Uterus (tissue), 4 donors: ENCODE measurements around the gene MTG2. TPM values are rescaled to one million over a fixed set of nuclear protein-coding genes. Genes with fewer than 3 reads are reported as not detected.

Experiments
- DNase-seq, 2 donors: peaks; one replicate each; pipeline ENCODE4 v3.0.0-alpha.2; 2019 to 2020
- H3K27ac ChIP-seq, 2 donors: fragments of 200-600 bp; sonication (generic); 1 replicate in 1 of 2; 2 replicates in 1 of 2; pipeline ENCODE4 v1.5.1; 2016 to 2018
- H3K27me3 ChIP-seq, 2 donors: fragments of 200-600 bp; sonication (generic); one replicate each; pipeline ENCODE4 v1.5.1; 2018 to 2019; ENCODE audit warnings: control low read depth in 1 of 2
- H3K36me3 ChIP-seq, 2 donors: fragments of 200-600 bp; sonication (generic); one replicate each; pipeline ENCODE4 v1.5.1; 2019; ENCODE audit warnings: control low read depth in 1 of 2
- H3K4me1 ChIP-seq, 2 donors: fragments of 200-600 bp; sonication (generic); one replicate each; pipeline ENCODE4 v1.5.1; 2018 to 2019; ENCODE audit warnings: control low read depth in 1 of 2
- H3K4me3 ChIP-seq, 2 donors: fragments of 200-600 bp; sonication (generic); 1 replicate in 1 of 2; 2 replicates in 1 of 2; pipeline ENCODE4 v1.5.1; 2018 to 2019; ENCODE audit warnings: mild to moderate bottlenecking in 1 of 2
- H3K9me3 ChIP-seq, 2 donors: fragments of 200-600 bp; sonication (generic); one replicate each; pipeline ENCODE4 v1.5.1; 2019; ENCODE audit warnings: control low read depth in 1 of 2
- CTCF ChIP-seq, 4 experiments: fragments of 200-600 bp in 2 of 4; fragments of 450-650 bp in 2 of 4; sonication (generic) in 2 of 4; IDR thresholded peaks; one replicate each; pipeline ENCODE4 v1.5.1; 2016 to 2019; ENCODE audit warnings: antibody characterized with exemption in 4 of 4, mild to moderate bottlenecking in 2 of 4, moderate library complexity in 1 of 4
- POLR2A ChIP-seq, 2 donors: fragments of 450-650 bp; IDR thresholded peaks; one replicate each; pipeline ENCODE4 v1.6.1; 2016; ENCODE audit warnings: antibody characterized with exemption in 2 of 2, mild to moderate bottlenecking in 1 of 2, moderate library complexity in 1 of 2
- intact Hi-C: fragments of 100-400 bp; cut with DNase I; formaldehyde crosslinking; loops from one replicate; pipeline ENCODE4 v1.15.1; 2023; ENCODE audit warnings: low total_unique reads
- total RNA-seq, 4 donors: library from RNA; depleted of rRNA in 3 of 4; stranded (reverse); fragments of >200 nt in 3 of 4; gene quantifications; one replicate each; pipeline versions ENCODE4 v1.1.0 to v1.2.4, GENCODE V29; 2014 to 2023
- donor health status: DM: yes; HTN: yes; CAD: no.

Gene MTG2
- total RNA-seq, 4 donors from 2014 or later, result 0.59 to 38.5 (median 22.7) TPM

- no peak overlapping the region for H3K4me3 ChIP-seq
- no peak for TF ChIP-seq CTCF (IDR thresholded peaks at IDR 0.05)
- TF ChIP-seq POLR2A (IDR thresholded peaks at IDR 0.05), result no peak
- intact Hi-C loops, result no loop called here
- DNase-seq, result no peak
- H3K27me3 ChIP-seq, result no peaks in the 10 kb centered on the region
- H3K4me1 ChIP-seq, result no peaks in the 10 kb centered on the region
- H3K36me3 ChIP-seq, result no peaks in the 10 kb centered on the region
- no peak overlapping the region for H3K27ac ChIP-seq
- H3K9me3 ChIP-seq, result no peaks in the 10 kb centered on the region
These were observed 9.1 kb downstream of the MTG2 start for GRCh38 chr20:62191781-62192559.

- TF ChIP-seq POLR2A (IDR thresholded peaks at IDR 0.05) (no peak), CTCF (IDR thresholded peaks at IDR 0.05) (no peak)
- Histone ChIP-seq H3K36me3 (no peaks in the 10 kb centered on the region), H3K27me3 (no peaks in the 10 kb centered on the region)
These were observed 9.8 kb downstream of the MTG2 start for GRCh38 chr20:62192635-62193034.

DNA sequence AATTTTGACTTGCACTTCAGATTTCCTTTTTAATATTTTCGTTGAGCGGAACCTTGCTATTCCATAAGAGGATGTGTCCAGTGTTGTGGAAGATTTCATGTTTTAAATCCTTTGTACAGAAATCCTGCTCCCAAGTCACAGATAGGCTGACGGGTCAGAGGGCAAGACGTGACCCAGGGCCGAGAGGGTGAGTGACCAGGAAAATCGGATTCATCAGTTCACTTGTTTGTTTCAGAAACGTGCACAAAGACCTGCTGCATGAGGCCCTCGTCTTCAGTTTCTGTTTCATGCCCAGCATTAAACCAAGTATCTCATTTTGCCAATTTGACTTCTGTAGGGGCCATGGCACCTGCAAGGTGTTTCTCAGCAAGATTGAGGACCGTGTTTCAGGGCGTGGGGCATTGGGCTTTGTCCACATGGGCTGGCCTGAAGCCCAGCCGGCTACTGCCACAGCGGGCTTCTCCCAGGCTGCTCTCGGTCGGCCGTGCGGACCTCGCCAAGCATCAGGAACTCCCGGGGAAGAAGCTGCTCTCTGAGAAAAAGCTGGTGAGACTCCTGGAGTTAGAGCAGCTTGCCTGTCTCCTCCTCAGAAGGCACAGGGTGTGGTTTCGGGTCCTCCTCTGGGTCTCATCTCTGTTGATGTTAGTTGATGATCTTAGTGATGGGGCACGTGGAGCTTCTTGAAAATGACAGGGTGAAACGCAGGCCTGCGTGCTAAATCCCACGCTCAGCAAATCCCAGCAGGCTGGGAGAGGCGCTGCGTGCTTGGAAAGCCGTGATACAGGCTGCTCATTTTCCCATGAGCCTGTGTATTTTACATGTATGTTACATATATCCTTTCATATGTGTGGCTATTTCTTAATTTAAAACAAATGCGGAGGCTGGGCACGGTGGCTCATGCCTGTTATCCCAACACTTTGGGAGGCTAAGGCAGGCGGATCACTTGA lies 10.5 kb downstream of the MTG2 start:
- H3K9me3 ChIP-seq, result no peaks in the 10 kb centered on the region
- no peak for DNase-seq
- no peaks in the 10 kb centered on the region for H3K4me1 ChIP-seq
- H3K4me3 ChIP-seq, result no peak overlapping the region
- TF ChIP-seq POLR2A (IDR thresholded peaks at IDR 0.05), result no peak
- H3K36me3 ChIP-seq, result no peaks in the 10 kb centered on the region
- intact Hi-C loops, result no loop called here
- H3K27me3 ChIP-seq, result no peaks in the 10 kb centered on the region
- H3K27ac ChIP-seq, result no peak overlapping the region

More at GRCh38 chr20:62192635-62193034, 9.8 kb downstream of the MTG2 start:
- no peaks in the 10 kb centered on the region for H3K9me3 ChIP-seq
- DNase-seq, result no peak
- H3K4me1 ChIP-seq, result no peaks in the 10 kb centered on the region
- intact Hi-C loops, result no loop called here
- H3K27ac ChIP-seq, result no peak overlapping the region
- no peak overlapping the region for H3K4me3 ChIP-seq

- intact Hi-C loops, result no loop called here
These were observed 12.2 kb downstream of the MTG2 start for GRCh38 chr20:62195075-62195405.

GRCh38 chr20:62195736-62196135 lies 12.9 kb downstream of the MTG2 start:
- Histone ChIP-seq H3K27me3 (no peaks in the 10 kb centered on the region), H3K4me3 (no peak overlapping the region), H3K4me1 (no peaks in the 10 kb centered on the region), H3K27ac (no peak overlapping the region), H3K9me3 (no peaks in the 10 kb centered on the region), H3K36me3 (no peaks in the 10 kb centered on the region)
- DNase-seq, result no peak
- TF ChIP-seq CTCF (IDR thresholded peaks at IDR 0.05) (no peak), POLR2A (IDR thresholded peaks at IDR 0.05) (no peak)
- intact Hi-C loops, result no loop called here

More at GRCh38 chr20:62195075-62195405, 12.2 kb downstream of the MTG2 start:
- Histone ChIP-seq H3K27me3 (no peaks in the 10 kb centered on the region), H3K36me3 (no peaks in the 10 kb centered on the region), H3K27ac (no peak overlapping the region), H3K9me3 (no peaks in the 10 kb centered on the region), H3K4me3 (no peak overlapping the region), H3K4me1 (no peaks in the 10 kb centered on the region)
- DNase-seq, result no peak
- TF ChIP-seq POLR2A (IDR thresholded peaks at IDR 0.05) (no peak), CTCF (IDR thresholded peaks at IDR 0.05) (no peak)
